Esophagus squamous epithelium (tissue), 5 donors: Measurements from ENCODE around the gene POLR2H. TPM values are rescaled to one million over a fixed set of nuclear protein-coding genes. Genes with fewer than 3 reads are reported as not detected.

Source experiments
- DNase-seq: peaks from one replicate; lab custom pipeline; 2025; lab: John Stamatoyannopoulos, UW
- H3K27ac ChIP-seq, 4 donors: fragments of 200-600 bp; sonication (generic); one replicate each; pipeline ENCODE4 v1.5.1; 2016 to 2019; ENCODE audit warnings: mild to moderate bottlenecking in 1 of 4
- H3K27me3 ChIP-seq, 4 donors: fragments of 200-600 bp; sonication (generic); 1 replicate in 3 of 4; 2 replicates in 1 of 4; pipeline versions ENCODE4 v1.5.1 to v1.6.0; 2017 to 2021; ENCODE audit warnings: antibody characterized with exemption in 1 of 4
- H3K36me3 ChIP-seq, 3 donors: fragments of 200-600 bp; sonication (generic); one replicate each; pipeline ENCODE4 v1.5.1; 2016 to 2019
- H3K4me1 ChIP-seq, 3 donors: fragments of 200-600 bp; sonication (generic); one replicate each; pipeline ENCODE4 v1.5.1; 2017 to 2019
- H3K4me3 ChIP-seq, 4 donors: fragments of 200-600 bp; sonication (generic); 1 replicate in 3 of 4; 2 replicates in 1 of 4; pipeline ENCODE4 v1.5.1; 2016 to 2019; ENCODE audit warnings: mild to moderate bottlenecking in 2 of 4, moderate library complexity in 1 of 4
- H3K9me3 ChIP-seq, 3 donors: fragments of 200-600 bp; sonication (generic); one replicate each; pipeline ENCODE4 v1.5.1; 2016 to 2019
- POLR2A ChIP-seq, 4 donors: fragments of 450-650 bp; IDR thresholded peaks; one replicate each; pipeline ENCODE4 v1.6.1; 2017; ENCODE audit warnings: antibody characterized with exemption in 4 of 4, mild to moderate bottlenecking in 4 of 4, moderate library complexity in 3 of 4
- WGBS, 2 donors: methylation state at CpG; one replicate each; pipeline ENCODE4 v1.1.5; 2018; 5-methylcytosine and 5-hydroxymethylcytosine counted together
- intact Hi-C: fragments of 100-400 bp; cut with DNase I; formaldehyde crosslinking; loops from one replicate; pipeline ENCODE4 v1.15.0; 2022
- total RNA-seq, 4 donors: library from RNA; depleted of rRNA; stranded (reverse); fragments of >200 nt; gene quantifications; one replicate each; pipeline ENCODE4 v1.1.0, GENCODE V29; 2016
- TF ChIP-seq, protein P1 (sequence below), 6 experiments: fragments of 450-650 bp in 4 of 6; fragments of 200-600 bp in 2 of 6; sonication (generic) in 2 of 6; IDR thresholded peaks; one replicate each; pipeline ENCODE4 v1.5.1; 2016 to 2019; ENCODE audit warnings: antibody characterized with exemption in 6 of 6, mild to moderate bottlenecking in 4 of 6, moderate library complexity in 4 of 6
- donor health status: DM: yes; HTN: yes; CAD: no.

POLR2H gene
- total RNA-seq, 4 donors from 2014 or later, result 49.5 to 98.5 (median 64.9) TPM

DNA sequence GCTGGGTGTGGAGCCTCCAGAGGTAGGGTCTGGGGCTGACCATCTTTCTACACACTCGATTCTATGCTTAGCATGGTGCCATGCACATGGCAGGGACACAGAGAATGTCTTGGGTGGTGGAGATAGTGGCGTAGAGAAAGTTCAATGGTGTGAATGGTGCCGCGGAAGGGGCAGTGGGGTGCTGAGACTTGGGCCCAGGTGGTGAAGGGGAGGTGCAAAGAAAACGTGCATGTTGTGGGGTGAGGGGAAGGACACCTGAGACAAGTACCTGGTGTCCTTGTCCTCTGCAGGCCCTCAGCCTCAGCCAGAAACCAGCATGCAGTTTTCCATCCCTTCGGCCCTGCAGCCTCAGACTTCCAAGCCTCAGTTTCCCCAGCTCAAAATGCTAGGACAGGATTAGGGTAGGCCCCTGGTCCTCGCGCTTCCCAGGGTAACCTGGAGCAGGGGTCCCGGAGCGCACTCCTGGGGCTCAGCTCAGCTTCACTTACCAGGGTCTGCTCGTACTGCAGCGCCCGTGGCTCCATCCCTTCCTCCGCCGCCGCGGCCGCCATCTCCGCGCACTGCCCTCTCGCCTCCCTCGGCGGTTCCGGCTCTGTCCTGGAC, 480 bp upstream of the POLR2H start:
- intact Hi-C loops, result no loop called here
- Histone ChIP-seq H3K9me3 (no peaks in the 10 kb centered on the region), H3K4me3 (peak overlapping the region; percentile 64 to 94 (median 86)), H3K27me3 (no peaks in the 10 kb centered on the region), H3K4me1 (peaks cover 16 to 42% (median 21%) of the 10 kb centered on the region in 3 donors), H3K36me3 (peaks cover 0 to 40% (median 0%) of the 10 kb centered on the region in 3 donors), H3K27ac (peak overlapping the region; percentile 97 to 99 (median 98))
- DNase-seq, result no peak
- 11 to 32% methylated on average over 5 to 15 of the region's 24 CpGs for WGBS, 2 donors
- no peak for TF ChIP-seq POLR2A (IDR thresholded peaks at IDR 0.05)
- TF ChIP-seq, protein P1, sequence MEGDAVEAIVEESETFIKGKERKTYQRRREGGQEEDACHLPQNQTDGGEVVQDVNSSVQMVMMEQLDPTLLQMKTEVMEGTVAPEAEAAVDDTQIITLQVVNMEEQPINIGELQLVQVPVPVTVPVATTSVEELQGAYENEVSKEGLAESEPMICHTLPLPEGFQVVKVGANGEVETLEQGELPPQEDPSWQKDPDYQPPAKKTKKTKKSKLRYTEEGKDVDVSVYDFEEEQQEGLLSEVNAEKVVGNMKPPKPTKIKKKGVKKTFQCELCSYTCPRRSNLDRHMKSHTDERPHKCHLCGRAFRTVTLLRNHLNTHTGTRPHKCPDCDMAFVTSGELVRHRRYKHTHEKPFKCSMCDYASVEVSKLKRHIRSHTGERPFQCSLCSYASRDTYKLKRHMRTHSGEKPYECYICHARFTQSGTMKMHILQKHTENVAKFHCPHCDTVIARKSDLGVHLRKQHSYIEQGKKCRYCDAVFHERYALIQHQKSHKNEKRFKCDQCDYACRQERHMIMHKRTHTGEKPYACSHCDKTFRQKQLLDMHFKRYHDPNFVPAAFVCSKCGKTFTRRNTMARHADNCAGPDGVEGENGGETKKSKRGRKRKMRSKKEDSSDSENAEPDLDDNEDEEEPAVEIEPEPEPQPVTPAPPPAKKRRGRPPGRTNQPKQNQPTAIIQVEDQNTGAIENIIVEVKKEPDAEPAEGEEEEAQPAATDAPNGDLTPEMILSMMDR (IDR thresholded peaks at IDR 0.05), result no peak

DNA sequence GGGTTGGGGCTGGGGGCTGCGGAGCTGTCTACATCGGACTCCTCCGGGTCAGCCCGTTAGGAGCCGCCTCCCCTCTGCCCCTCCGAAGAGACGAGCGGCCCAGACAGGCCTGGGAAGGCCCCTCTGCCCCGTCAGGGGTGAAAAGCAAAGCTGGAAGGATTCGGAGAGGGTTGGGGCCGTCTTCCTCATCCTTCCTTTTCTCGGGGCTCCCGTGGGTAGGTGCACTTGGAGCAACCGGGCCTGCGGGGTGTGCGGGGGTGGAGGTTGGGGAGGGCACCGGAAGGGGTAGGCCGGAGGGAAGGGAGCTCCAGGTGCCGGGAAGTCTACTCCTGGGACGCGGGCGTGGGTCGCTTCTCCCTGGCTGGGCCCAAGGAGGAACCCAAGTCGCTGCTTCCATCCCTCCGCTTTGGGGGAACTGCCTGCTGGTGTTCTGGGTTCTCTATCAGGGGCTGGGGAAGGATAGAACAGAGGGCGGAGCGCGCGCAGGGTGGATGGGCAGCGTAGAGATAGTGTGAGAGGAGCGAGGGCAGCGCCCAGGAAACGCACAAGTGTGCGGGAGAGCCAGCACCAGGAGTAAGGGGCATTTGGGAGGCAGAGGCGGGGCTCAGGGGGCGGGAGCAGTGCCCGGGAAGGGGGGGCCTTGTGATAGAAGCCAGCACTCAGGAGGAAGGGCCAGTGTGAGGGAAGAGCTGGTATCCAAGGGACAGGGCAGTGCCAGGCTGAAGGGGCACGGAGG, 590 bp downstream of the POLR2H start:
- H3K9me3 ChIP-seq, result no peaks in the 10 kb centered on the region
- intact Hi-C loops, result no loop called here
- DNase-seq, result peak; percentile 15
- WGBS, 2 donors, result 0 to 5% methylated on average over 12 to 15 of the region's 38 CpGs
- peaks cover 16 to 42% (median 21%) of the 10 kb centered on the region in 3 donors for H3K4me1 ChIP-seq
- H3K27ac ChIP-seq, result peak overlapping the region; percentile 97 to 99 (median 98)
- peaks cover 0 to 40% (median 0%) of the 10 kb centered on the region in 3 donors for H3K36me3 ChIP-seq
- H3K27me3 ChIP-seq, result no peaks in the 10 kb centered on the region
- H3K4me3 ChIP-seq, result peak overlapping the region; percentile 64 to 94 (median 86)
- TF ChIP-seq POLR2A (IDR thresholded peaks at IDR 0.05), result peak in 2 of 4 donors; percentile 15 to 30
- TF ChIP-seq, protein P1 (IDR thresholded peaks at IDR 0.05), result no peak

DNA sequence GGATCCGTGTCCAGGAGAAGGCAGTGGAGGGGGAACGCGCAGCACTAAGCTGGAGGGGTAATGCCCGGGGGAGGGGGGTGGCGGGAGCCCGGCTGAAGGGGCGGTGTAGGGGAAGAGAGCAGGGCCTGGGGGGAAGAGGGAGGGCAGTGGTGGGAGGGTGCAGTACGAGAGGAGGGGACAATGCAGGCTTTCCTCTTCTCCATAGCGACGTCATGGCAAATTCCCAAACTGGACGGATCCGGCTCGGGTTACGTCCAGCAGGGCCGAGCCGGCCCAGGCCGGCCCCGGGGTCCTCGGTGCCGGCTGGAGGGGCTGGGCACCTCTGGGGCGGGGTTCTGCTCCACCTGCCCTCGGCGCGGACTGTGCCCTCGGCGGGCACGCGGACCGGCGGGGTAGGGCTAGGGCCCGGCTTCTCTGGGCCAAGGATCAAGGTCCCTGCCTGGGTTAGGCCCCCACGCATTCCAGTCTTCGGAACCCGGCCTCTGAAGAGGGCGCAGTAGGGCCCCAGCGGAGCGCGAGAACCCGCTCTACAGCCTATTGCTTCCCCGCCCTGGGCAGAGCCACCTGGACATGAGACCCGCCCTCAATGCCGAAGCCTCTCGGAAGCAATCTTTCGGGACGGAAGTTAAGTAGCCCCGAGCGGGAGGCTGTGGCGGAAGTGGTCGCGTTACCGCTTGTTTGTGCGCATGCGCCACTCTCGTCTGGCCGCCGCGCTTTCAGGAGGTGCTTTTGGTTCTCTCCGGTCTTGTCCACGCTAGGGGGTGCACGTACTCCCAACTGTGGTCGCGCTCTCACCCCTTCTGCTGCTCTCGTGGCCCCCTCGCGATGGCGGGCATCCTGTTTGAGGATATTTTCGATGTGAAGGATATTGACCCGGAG, 1.4 kb downstream of the POLR2H start:
- Histone ChIP-seq H3K36me3 (peaks cover 0 to 40% (median 2%) of the 10 kb centered on the region in 3 donors), H3K27me3 (no peaks in the 10 kb centered on the region), H3K27ac (peak overlapping the region; percentile 97 to 99 (median 98)), H3K9me3 (no peaks in the 10 kb centered on the region), H3K4me3 (peak overlapping the region; percentile 64 to 94 (median 86)), H3K4me1 (peaks cover 16 to 42% (median 21%) of the 10 kb centered on the region in 3 donors)
- DNase-seq, result peak; percentile 73
- WGBS, 2 donors, result 0% methylated on average over 5 to 28 of the region's 68 CpGs
- peak in 3 of 4 donors; percentile 64 to 84 (median 82) for TF ChIP-seq POLR2A (IDR thresholded peaks at IDR 0.05)
- TF ChIP-seq, protein P1 (IDR thresholded peaks at IDR 0.05), result peak; percentile 26 to 55 (median 36)
- intact Hi-C loops, result no loop called here

DNA sequence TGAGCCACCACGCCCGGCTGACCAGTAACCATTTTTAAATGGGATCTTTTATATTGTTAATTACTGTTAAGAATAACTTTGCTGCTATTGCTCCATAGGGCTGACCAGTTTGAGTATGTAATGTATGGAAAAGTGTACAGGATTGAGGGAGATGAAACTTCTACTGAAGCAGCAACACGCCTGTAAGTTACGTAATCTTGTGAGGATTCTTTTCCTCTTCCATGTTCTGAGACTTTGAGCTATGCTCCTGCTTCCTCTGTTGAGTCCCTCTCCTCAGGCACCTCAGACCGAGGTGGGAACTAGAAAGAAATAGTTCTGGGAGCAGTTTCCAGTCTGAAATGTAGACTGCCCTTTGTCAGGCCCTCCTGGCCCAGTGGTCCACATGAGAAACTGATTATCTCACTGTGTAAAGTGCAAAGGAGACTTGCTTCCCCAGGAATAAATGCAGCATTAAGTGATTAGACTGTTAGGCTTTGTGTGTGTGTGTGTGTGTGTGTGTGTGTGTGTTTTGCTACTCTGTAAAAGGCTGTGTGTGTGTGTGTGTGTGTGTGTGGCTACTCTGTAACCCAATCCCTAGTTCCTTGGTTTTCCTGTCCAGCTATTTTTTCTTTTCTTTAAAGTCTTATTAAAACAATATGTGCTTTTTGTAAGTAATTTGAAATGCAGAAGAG, 5.2 kb downstream of the POLR2H start:
- H3K27me3 ChIP-seq, result no peaks in the 10 kb centered on the region
- 76 to 85% methylated on average over 5 of the region's 5 CpGs for WGBS, 2 donors
- intact Hi-C loops, result no loop called here
- peaks cover 4 to 29% (median 17%) of the 10 kb centered on the region in 3 donors for H3K4me1 ChIP-seq
- H3K9me3 ChIP-seq, result no peaks in the 10 kb centered on the region
- no peak for DNase-seq
- H3K36me3 ChIP-seq, result peaks cover 0 to 61% (median 10%) of the 10 kb centered on the region in 3 donors
- H3K4me3 ChIP-seq, result no peak overlapping the region
- no peak for TF ChIP-seq POLR2A (IDR thresholded peaks at IDR 0.05)
- TF ChIP-seq, protein P1 (IDR thresholded peaks at IDR 0.05), result no peak
- H3K27ac ChIP-seq, result no peak overlapping the region
